COR-L47 (cell line): ENCODE measurements around the gene BMP8B.
A peak's percentile ranks its signal among the peaks of the same experiment; 100 is the strongest.
"Not testable (repeated sequence)": the region's sequence is repeated elsewhere in the genome, so short reads cannot be mapped to it uniquely, and the experiment has no call there.

Source experiments
- DNase-seq: peaks from one replicate; lab custom pipeline; 2025; lab: John Stamatoyannopoulos, UW

The BMP8B gene

GRCh38 chr1:39788758-39789570, at the start of gene BMP8B:
Gene BMP8B (minus strand): TSS chr1:39788865. CDS start chr1:39788485, 380 bp downstream.
- peak; percentile 72 for DNase-seq

- no peak for DNase-seq
These were observed 48.0 kb upstream of the BMP8B start for GRCh38 chr1:39836595-39837110.

- DNase-seq = no peak
These were observed 47.4 kb upstream of the BMP8B start for GRCh38 chr1:39835935-39836594.

DNA sequence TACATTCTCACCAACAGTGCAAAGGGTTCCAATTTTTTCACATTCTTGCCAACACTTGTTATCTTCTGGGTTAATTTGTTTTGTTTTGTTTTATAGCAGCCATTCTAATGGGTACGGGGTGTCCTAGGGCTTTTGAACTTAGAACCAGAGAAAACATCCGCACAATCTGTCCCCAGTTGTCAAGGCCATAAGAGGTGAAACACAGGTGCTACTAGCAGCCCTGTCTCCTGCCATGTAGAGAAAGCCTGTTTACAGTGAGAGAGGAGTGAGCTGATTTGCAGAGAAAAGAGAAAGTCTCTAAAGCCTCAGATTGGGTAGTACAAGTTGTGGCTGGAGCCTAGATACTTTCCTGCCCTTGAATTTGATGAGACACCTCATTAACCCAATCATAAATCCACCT, 46.4 kb upstream of the BMP8B start:
- DNase-seq = no peak

DNA sequence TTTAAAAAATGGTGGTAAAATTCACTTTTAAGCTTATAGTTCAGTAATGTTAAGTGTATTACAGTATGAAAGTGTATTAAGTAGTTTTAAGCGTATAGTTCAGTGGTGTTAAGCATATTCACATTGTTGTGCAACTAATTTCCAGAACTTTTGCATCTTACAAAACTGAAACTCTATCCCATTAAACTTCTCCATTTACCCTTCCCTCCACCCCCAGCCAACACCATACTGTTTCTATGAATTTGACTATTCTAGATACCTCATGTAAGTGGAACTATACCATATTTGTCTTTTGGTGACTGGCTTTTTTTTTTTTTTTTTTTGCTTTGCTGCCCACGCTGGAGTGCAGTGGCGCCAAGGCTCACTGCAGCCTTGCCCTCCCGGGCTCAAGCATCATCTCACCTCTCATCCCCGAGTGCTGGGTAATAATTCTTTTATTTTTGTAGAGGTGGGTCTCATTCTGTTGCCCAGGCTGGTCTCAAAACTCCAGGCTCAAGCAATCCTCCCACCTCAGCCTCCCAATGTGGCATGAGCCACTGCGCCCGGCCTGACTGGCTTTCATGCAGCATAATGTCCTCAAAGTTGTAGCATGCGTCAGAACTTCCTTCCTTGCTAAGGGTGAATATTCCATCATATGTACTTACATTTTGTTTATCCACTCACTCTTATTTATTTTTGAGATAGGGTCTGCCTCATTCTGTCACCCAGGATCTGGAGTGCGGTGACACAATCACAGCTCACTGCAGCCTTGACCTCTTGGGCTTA, 45.1 kb upstream of the BMP8B start:
- DNase-seq = no peak

GRCh38 chr1:39833121-39833520, 44.5 kb upstream of the BMP8B start:
- DNase-seq = no peak

- no peak for DNase-seq
These were observed 43.6 kb upstream of the BMP8B start for GRCh38 chr1:39832294-39832693.

DNA sequence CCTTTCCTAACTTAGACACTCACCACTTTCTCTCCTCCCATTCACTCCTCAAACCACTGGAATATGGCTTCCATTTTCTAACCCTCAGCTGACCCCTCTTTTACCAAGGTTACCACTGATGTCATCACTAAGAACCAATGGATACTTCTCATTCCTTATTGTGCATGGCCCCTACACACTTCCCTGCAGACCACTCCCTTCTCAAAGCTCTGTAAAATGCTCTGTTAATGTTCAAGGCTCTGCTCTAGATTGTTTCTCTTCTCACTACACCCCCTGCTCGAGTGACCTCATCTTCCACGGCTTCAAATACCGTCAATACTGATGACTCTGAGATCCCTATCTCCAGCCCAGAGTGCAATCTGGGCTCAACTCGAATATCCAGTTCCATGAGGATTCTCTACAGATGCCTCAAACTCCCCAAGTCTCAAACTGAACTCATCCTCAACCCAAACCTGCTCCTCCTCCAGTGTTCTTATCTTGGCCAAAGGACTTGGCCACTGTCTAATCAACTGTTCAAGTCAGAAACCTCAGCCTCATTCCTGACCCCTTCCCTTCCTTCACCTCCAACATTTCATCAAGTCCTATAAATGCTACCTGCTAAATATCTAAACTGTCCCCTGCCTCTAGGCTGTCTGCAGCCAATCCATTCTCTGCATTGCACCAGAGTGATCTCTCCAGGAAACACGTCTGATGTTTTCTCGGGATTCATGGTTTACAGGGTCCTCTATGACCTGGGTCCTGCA, 41.3 kb upstream of the BMP8B start:
- no peak for DNase-seq

GRCh38 chr1:39828734-39829133, 40.1 kb upstream of the BMP8B start:
- DNase-seq = no peak

GRCh38 chr1:39828255-39828654, 39.6 kb upstream of the BMP8B start:
- DNase-seq = not testable (repeated sequence)

GRCh38 chr1:39827201-39827600, 38.5 kb upstream of the BMP8B start:
- no peak for DNase-seq

DNA sequence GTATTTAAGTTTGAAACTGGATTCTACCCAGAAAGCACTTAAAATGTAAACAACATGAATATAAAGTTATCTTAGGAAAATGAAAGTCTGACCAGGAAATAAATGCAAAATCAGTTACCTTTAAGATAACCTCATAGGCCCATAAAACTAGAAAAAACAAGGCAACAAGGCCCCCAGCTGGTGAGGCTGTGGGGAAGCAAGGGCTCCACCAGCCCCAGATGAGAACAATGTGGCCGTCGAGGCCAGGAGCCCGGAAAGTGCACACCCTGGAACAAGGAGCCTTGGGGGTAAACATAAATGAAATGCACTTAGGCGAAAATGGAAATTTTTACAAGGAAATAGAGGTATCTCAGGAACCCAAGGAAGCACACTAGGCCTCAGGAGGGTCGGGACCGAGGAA, 37.9 kb upstream of the BMP8B start:
- DNase-seq = no peak

DNA sequence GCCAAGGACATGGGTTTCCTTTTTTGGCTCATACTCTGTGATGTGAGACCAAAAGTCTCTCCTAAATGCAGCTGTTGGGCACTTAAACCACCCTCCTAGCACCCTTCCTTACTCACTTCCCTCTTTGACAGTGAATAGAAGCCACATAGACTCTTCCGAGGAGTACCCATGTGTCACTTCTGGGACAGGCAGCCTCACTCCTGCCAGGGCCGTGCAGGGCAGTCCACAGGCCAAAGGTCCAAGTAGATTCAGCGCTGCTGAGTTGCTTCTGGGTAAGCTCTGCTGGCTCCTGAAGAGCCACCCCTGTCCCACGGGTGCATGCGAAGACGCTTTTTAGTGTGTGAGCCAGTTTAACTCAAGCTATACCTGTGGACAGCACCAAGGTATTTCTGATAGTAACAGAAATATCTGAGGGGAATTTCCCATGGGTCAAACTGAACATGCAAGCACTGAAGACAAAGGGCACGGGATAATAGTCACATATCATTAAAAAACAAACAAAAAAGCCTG, 36.8 kb upstream of the BMP8B start:
- DNase-seq = no peak

DNA sequence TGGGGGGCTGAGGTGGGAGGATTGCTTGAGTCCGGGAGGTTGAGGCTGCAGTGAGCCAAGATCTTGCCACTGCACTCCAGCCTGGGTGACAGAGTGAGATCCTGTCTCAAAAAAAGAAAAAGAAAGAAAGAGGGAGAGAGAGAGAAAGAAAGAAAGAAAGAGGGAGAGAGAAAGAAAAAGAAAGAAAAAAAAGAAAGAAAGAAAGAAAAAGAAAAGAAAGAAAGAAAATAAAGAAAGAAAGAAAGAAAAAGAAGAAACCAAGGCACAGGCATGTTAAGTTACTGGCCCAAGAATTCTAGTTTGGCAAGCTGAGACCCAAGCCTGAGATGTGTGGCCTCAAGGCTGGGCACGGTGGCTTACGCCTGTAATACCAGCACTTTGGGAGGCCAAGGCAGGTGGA, 34.8 kb upstream of the BMP8B start:
- DNase-seq = not testable (repeated sequence)

DNA sequence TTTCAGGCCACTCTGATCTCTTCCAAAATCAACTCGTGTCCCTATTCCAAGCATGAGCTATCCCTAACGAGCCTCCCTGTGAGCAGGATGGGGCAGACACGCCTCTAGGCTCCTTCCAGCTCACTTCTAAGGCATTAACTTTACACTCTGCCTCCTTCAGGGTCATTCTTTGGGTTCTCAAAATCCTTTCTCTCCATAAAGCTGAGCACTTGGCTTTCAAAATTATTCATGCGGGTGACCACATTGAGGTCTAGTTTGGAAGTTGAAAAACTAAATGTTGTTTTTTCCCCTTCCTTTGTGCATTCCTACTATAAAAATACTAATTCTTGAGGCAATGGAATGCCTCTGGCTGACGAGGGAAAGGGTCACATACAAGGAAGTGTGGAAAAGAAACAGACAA, 33.5 kb upstream of the BMP8B start:
- no peak for DNase-seq

GRCh38 chr1:39819091-39819812, 30.6 kb upstream of the BMP8B start:
- peak; percentile 76 for DNase-seq

- DNase-seq = no peak
These were observed 29.8 kb upstream of the BMP8B start for GRCh38 chr1:39818482-39818881.

- DNase-seq = peak; percentile 58
These were observed 28.6 kb upstream of the BMP8B start for GRCh38 chr1:39817091-39817932.

GRCh38 chr1:39816415-39817090, 27.9 kb upstream of the BMP8B start:
- peak; percentile 14 for DNase-seq
